ENCODE data around the gene RGS16. TPM values are rescaled to one million over a fixed set of nuclear protein-coding genes. Genes with fewer than 3 reads are reported as not detected.

The RGS16 gene
- total RNA-seq, 2 experiments from 2014 or later, result 20.1 to 29.5 TPM

DNA sequence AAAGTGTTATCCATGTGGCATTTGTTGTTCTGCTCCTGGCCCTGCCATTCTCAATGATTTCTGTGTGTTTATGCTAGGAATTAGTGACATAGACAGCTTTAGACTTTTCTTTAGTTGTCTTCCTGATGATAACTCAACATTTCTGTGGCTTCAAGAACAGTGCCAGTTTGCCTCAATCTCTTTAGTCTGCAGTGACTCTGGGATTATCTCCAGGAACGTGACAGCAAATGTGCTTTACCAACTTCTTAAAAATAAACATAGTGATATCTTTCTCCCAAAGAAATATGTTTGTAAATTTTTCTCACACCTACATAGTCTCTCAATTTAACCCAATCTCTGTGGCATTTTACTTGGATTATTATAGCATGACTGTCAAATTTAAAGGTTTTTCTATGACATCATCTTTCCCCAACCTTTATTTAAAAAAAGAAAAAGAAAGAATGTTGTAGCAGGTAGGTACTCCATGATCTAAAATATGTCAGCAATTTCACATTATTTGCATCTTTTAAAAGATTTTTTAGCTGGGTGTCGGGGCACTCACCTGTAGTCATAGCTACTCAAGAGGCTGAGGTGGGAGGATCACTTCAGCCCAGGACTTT lies 39.7 kb downstream of the RGS16 start:
- Histone ChIP-seq H3K4me3 (ENCODE audit: low read depth, low read length, poor library complexity, severe bottlenecking) (no peak overlapping the region), H4K20me1 (ENCODE audit: insufficient read depth, low read length) (no peaks in the 10 kb centered on the region), H3K9me2 (ENCODE audit: insufficient read depth, low read length) (no peaks in the 10 kb centered on the region), H3K36me3 (ENCODE audit: insufficient read depth, low read length) (no peaks in the 10 kb centered on the region; the same call in 1 of the 2 replicates), H3K27ac (ENCODE audit: low read depth, low read length, poor library complexity, severe bottlenecking) (no peak overlapping the region), H3K4me1 (ENCODE audit: insufficient read depth, low read length, poor library complexity, severe bottlenecking) (peaks cover 25% of the 10 kb centered on the region), H3K79me2 (ENCODE audit: insufficient read depth, low read depth, low read length) (no peaks in the 10 kb centered on the region), H3K4me2 (ENCODE audit: low read length) (no peak overlapping the region), H2AFZ (ENCODE audit: low read length) (no peak overlapping the region), H3K9me3 (ENCODE audit: low read length) (peaks cover 13% of the 10 kb centered on the region; the same call in 1 of the 2 replicates)
- no TSS peak for BruUV-seq (replicated peaks)
- CTCF ChIA-PET (ENCODE audit: unreplicated experiment), result no interaction called here
- intact Hi-C loops (cut with micrococcal nuclease; ENCODE audit: unreplicated experiment), result loop anchor here (10.0 kb wide), 1 partner anchor 120 kb away; no protein-coding TSS in a partner anchor
- POLR2A ChIA-PET, result interaction anchor here (0.6 kb wide), 1 partner anchor 261 kb away, joined by 3 read pairs; no protein-coding TSS in a partner anchor
- TF ChIP-seq, protein P1, sequence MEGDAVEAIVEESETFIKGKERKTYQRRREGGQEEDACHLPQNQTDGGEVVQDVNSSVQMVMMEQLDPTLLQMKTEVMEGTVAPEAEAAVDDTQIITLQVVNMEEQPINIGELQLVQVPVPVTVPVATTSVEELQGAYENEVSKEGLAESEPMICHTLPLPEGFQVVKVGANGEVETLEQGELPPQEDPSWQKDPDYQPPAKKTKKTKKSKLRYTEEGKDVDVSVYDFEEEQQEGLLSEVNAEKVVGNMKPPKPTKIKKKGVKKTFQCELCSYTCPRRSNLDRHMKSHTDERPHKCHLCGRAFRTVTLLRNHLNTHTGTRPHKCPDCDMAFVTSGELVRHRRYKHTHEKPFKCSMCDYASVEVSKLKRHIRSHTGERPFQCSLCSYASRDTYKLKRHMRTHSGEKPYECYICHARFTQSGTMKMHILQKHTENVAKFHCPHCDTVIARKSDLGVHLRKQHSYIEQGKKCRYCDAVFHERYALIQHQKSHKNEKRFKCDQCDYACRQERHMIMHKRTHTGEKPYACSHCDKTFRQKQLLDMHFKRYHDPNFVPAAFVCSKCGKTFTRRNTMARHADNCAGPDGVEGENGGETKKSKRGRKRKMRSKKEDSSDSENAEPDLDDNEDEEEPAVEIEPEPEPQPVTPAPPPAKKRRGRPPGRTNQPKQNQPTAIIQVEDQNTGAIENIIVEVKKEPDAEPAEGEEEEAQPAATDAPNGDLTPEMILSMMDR (conservative IDR thresholded peaks at IDR 0.05; ENCODE audit: low read length), result no peak
- TF ChIP-seq EZH2phosphoT487 (IDR thresholded peaks at IDR 0.05; ENCODE audit: borderline replicate concordance, low read depth, low read length), result no peak
- DNase-seq (ENCODE audit: low spot score), result no peak

- CTCF ChIA-PET (ENCODE audit: unreplicated experiment), result no interaction called here
- Histone ChIP-seq H3K4me2 (ENCODE audit: low read length) (no peak overlapping the region), H3K9me2 (ENCODE audit: insufficient read depth, low read length) (no peaks in the 10 kb centered on the region), H3K27ac (ENCODE audit: low read depth, low read length, poor library complexity, severe bottlenecking) (no peak overlapping the region), H3K4me1 (ENCODE audit: insufficient read depth, low read length, poor library complexity, severe bottlenecking) (peaks cover 11% of the 10 kb centered on the region), H4K20me1 (ENCODE audit: insufficient read depth, low read length) (no peaks in the 10 kb centered on the region), H3K36me3 (ENCODE audit: insufficient read depth, low read length) (no peaks in the 10 kb centered on the region; the same call in 1 of the 2 replicates), H3K79me2 (ENCODE audit: insufficient read depth, low read depth, low read length) (no peaks in the 10 kb centered on the region), H3K4me3 (ENCODE audit: low read depth, low read length, poor library complexity, severe bottlenecking) (no peak overlapping the region), H3K9me3 (ENCODE audit: low read length) (peaks cover 13% of the 10 kb centered on the region; the same call in 1 of the 2 replicates), H2AFZ (ENCODE audit: low read length) (no peak overlapping the region)
- POLR2A ChIA-PET, result interaction anchor here (0.7 to 1.1 kb wide), 5 partner anchors 10 to 277 kb away, joined by 3 to 4 read pairs (median 3); no protein-coding TSS in a partner anchor
- intact Hi-C loops (cut with micrococcal nuclease; ENCODE audit: unreplicated experiment), result loop anchor here (10.0 kb wide), 1 partner anchor 118 kb away; no protein-coding TSS in a partner anchor
- TF ChIP-seq, protein P1 (conservative IDR thresholded peaks at IDR 0.05; ENCODE audit: low read length), result no peak
- TF ChIP-seq EZH2phosphoT487 (IDR thresholded peaks at IDR 0.05; ENCODE audit: borderline replicate concordance, low read depth, low read length), result no peak
- no TSS peak for BruUV-seq (replicated peaks)
- DNase-seq (ENCODE audit: low spot score), result no peak
Observed at GRCh38 chr1:182563095-182563494, 41.1 kb downstream of the RGS16 start.

GRCh38 chr1:182561456-182561855 lies 42.7 kb downstream of the RGS16 start:
- Histone ChIP-seq H3K4me2 (ENCODE audit: low read length) (no peak overlapping the region), H4K20me1 (ENCODE audit: insufficient read depth, low read length) (no peaks in the 10 kb centered on the region), H3K4me1 (ENCODE audit: insufficient read depth, low read length, poor library complexity, severe bottlenecking) (peaks cover 10% of the 10 kb centered on the region), H3K36me3 (ENCODE audit: insufficient read depth, low read length) (no peaks in the 10 kb centered on the region; the same call in 1 of the 2 replicates), H3K9me3 (ENCODE audit: low read length) (peaks cover 3% of the 10 kb centered on the region; the same call in 1 of the 2 replicates), H3K9me2 (ENCODE audit: insufficient read depth, low read length) (no peaks in the 10 kb centered on the region), H3K27ac (ENCODE audit: low read depth, low read length, poor library complexity, severe bottlenecking) (no peak overlapping the region), H2AFZ (ENCODE audit: low read length) (peak overlapping the region; percentile 37; the same call in 1 of the 2 replicates), H3K79me2 (ENCODE audit: insufficient read depth, low read depth, low read length) (no peaks in the 10 kb centered on the region), H3K4me3 (ENCODE audit: low read depth, low read length, poor library complexity, severe bottlenecking) (no peak overlapping the region)
- no peak for DNase-seq (ENCODE audit: low spot score)
- intact Hi-C loops (cut with micrococcal nuclease; ENCODE audit: unreplicated experiment), result loop anchor here (10.0 kb wide), 1 partner anchor 117 kb away; no protein-coding TSS in a partner anchor
- POLR2A ChIA-PET, result no interaction called here
- BruUV-seq (replicated peaks), result no TSS peak
- TF ChIP-seq, protein P1 (conservative IDR thresholded peaks at IDR 0.05; ENCODE audit: low read length), result no peak
- no peak for TF ChIP-seq EZH2phosphoT487 (IDR thresholded peaks at IDR 0.05; ENCODE audit: borderline replicate concordance, low read depth, low read length)
- CTCF ChIA-PET (ENCODE audit: unreplicated experiment), result no interaction called here

Measured in OCI-LY7 (cell line).